OCI-LY3 (cell line): ENCODE measurements around the gene MTCL1.

Source experiments
- EZH2phosphoT487 ChIP-seq: fragments of 200-600 bp; shearing (Covaris generic); IDR thresholded peaks from 2 replicates; pipeline ENCODE4 v1.6.1; 2018; ENCODE audit warnings: antibody characterized with exemption, mixed run types, low read depth
- TF ChIP-seq, protein P1 (sequence below): fragments of 200-600, 300-600 bp; sonication (generic); IDR thresholded peaks from 2 replicates; pipeline ENCODE4 v1.5.1; 2014; ENCODE audit warnings: antibody characterized with exemption, low read length, low read depth

DNA sequence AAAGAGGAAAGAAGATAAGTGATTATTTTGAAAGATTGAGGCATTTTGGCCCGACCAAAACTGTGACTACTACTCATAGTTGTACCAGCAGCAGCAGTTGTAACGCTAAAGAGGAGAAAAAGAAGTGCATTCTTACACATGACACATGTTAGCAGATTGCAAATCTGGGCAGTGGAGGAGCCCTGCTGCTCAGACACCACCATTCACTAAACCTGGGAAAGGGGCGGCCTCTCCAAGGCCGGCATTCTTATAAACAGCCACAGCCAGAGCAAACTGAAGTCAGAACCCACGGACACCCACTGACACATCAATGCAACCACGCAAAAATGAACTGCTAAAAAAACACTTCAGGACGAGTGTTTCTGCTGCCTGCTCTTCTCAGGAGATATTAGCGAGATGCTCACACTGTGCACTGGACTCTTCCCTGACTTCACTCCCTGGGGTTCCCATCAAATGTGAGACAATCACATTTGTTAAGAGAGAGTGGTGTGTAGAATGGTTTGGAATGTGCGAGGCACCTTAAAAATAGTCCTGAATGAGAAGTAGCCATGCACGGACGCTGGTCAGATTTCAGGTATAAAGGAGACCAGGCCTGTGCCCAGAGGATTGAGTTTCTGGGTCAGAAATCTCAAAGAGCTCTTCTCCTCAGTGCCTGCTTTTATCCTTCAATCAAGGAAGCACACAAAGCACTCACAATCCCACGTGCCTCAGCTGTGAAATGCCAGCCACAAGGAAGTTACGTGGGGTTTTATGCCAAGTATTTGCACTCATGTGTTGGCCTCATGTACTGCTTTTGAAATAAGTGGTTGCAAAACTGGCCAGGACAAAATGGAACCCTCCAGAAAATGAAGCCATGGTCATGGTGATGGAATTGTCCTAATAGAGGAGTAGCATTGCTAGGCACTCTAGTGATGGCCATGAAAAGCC, 83.4 kb downstream of the MTCL1 start:
- TF ChIP-seq, protein P1, sequence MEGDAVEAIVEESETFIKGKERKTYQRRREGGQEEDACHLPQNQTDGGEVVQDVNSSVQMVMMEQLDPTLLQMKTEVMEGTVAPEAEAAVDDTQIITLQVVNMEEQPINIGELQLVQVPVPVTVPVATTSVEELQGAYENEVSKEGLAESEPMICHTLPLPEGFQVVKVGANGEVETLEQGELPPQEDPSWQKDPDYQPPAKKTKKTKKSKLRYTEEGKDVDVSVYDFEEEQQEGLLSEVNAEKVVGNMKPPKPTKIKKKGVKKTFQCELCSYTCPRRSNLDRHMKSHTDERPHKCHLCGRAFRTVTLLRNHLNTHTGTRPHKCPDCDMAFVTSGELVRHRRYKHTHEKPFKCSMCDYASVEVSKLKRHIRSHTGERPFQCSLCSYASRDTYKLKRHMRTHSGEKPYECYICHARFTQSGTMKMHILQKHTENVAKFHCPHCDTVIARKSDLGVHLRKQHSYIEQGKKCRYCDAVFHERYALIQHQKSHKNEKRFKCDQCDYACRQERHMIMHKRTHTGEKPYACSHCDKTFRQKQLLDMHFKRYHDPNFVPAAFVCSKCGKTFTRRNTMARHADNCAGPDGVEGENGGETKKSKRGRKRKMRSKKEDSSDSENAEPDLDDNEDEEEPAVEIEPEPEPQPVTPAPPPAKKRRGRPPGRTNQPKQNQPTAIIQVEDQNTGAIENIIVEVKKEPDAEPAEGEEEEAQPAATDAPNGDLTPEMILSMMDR, result no peak
- no peak for TF ChIP-seq EZH2phosphoT487
